OCI-LY3 (cell line): Measurements from ENCODE around the gene ARID3C.

Experiments used
- CTCF ChIP-seq: fragments of 200-600, 300-600 bp; sonication (generic); IDR thresholded peaks from 2 replicates; pipeline ENCODE4 v1.5.1; 2014; ENCODE audit warnings: antibody characterized with exemption, low read length, low read depth
- EZH2phosphoT487 ChIP-seq: fragments of 200-600 bp; shearing (Covaris generic); IDR thresholded peaks from 2 replicates; pipeline ENCODE4 v1.6.1; 2018; ENCODE audit warnings: antibody characterized with exemption, mixed run types, low read depth

GRCh38 chr9:34594177-34594576 is 34.7 kb downstream of the ARID3C start:
- no peak for TF ChIP-seq CTCF
- no peak for TF ChIP-seq EZH2phosphoT487
